Hepatic stellate cell (primary cell): ENCODE data around the gene EYA2.

Experiments used
- DNase-seq: peaks from one replicate; pipeline ENCODE4 v3.0.0; 2011; ENCODE audit warnings: low spot score

EYA2 gene

DNA sequence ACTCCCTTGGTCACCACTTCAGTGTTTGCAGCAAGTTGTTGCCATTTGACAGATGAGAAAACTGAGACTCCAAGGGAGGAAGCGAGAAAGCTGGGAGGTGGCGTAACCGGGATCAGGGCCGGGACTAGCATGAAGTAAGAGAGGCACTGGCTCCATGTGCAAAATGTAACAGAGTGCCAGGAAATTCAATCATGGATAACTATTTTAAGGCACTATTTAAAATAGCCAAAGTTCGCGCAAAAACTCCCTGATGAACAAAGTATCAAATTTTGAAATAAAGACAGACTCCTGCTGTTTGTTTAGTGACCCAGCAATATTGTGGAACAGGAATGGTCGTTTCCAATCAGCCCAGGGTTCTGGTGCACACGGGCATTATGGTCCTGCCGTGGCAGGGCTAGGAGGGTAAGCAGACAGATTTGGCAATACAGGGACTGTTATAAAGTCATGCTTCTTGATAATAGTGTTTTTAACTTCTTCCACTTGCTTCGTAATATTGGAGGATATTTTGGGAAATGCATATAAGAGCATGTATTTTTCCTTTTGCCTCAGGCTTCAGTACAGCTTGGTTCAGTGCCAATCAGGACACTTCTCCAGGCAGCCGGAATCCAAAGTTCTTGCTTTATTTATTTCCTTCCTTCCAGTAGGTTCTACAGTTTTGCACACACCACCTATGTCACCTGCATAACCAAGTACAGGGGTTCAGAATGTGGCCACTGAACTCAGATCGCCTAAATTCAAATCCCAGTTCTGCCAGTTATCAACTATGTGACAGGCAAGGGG, 141.6 kb downstream of the EYA2 start:
- DNase-seq = no peak

- no peak for DNase-seq
Observed at GRCh38 chr20:47038566-47039560, 144.2 kb downstream of the EYA2 start.

GRCh38 chr20:47040506-47041125, 146.0 kb downstream of the EYA2 start:
- DNase-seq = no peak

- no peak for DNase-seq
Observed at GRCh38 chr20:47041396-47041899, 146.8 kb downstream of the EYA2 start.

GRCh38 chr20:47042464-47042863, 147.8 kb downstream of the EYA2 start:
- no peak for DNase-seq

GRCh38 chr20:47043086-47043485, 148.4 kb downstream of the EYA2 start:
- DNase-seq = no peak

GRCh38 chr20:47044938-47045337, 150.3 kb downstream of the EYA2 start:
- no peak for DNase-seq

- DNase-seq = no peak
Observed at GRCh38 chr20:47048054-47048453, 153.4 kb downstream of the EYA2 start.

DNA sequence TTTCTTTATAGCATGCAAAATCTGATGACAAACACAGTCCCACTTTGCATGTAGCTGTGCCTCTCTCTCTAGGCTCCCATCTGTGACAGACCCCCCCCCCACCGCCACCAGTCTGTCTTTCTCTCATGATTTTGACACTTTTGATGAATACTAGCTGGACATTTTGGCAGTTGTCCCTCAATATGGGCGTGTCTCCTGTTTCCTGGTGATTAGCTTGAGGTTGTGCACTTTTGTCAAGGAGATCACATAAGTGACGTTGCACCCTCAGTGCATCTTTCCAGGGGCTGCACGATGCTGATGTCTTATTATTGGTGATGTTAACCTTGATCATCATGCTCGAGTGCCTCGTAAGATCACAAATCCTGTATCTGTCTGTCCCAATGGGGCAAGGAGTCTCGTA, 155.1 kb downstream of the EYA2 start:
- no peak for DNase-seq

- DNase-seq = no peak
Observed at GRCh38 chr20:47050996-47051395, 156.4 kb downstream of the EYA2 start.

DNA sequence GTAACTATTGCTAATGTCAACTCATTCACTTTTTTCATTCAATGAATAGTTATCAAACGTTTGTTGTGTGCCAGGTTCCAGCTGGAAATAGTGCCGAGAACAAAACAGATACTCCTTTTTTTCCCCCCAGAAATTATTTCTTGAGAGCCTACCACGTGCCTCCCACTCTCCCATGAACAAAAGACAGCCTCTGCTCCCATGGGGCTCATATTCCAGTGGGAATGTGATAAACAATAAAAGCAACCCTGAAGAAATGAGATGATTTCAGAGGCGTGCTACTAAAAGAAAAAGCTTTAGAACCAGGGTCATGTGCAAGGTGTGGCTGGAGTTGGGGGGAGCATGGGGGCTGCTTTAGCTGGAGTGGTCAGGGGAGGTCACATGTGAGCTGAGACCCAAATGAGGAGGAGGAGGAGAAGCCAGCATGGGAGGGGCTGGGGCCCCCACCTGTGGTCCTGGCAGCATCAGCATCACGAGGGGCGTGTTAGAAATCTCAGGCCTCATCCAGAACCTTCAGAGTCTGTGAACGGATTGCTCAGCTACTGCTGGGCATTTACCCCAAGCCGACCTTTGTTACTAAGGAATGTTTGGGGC, 157.4 kb downstream of the EYA2 start:
- no peak for DNase-seq

GRCh38 chr20:47054506-47054905, 159.9 kb downstream of the EYA2 start:
- no peak for DNase-seq

GRCh38 chr20:47054945-47055344, 160.3 kb downstream of the EYA2 start:
- no peak for DNase-seq

- DNase-seq = no peak
Observed at GRCh38 chr20:47055699-47056369, 161.2 kb downstream of the EYA2 start.

DNA sequence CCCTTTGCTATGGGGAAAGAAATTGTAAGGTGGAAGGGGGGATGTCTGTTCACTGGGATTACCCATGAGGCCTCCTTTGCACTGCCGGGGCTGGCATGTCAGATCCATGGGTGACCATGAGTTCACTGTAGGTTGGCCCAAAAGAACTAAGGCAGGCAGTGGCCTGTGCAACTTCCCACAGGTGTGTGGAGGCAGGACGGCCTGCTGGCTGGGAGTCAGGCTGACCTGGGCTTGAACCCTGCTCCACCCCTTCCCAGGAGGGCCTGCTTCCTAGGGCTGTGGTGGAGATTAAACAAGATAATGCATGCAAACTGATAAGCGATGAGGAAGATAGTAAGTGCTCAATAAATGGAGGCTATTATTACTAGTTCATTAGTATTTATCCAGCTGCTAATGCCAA, 163.0 kb downstream of the EYA2 start:
- DNase-seq = no peak

DNA sequence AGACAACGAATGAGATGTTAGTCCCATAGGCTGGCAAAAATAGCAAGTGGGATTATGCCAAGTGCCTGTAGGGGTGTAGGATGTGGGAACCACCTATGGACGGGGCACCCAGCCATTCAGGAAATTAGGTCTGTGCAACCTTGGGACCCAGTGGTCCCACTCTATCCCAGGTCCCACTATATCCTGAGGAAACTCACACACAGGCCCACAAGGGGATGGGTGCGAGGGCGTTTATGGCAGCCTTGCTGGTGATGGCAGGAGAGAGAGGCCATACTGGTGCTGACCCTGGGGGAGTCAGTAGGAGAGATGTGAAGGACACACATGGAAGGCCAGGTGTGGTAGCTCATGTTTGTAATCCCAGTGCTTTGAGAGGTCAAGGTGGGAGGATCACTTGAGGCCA, 163.6 kb downstream of the EYA2 start:
- no peak for DNase-seq

- DNase-seq = no peak
Observed at GRCh38 chr20:47059536-47059935, 164.9 kb downstream of the EYA2 start.

DNA sequence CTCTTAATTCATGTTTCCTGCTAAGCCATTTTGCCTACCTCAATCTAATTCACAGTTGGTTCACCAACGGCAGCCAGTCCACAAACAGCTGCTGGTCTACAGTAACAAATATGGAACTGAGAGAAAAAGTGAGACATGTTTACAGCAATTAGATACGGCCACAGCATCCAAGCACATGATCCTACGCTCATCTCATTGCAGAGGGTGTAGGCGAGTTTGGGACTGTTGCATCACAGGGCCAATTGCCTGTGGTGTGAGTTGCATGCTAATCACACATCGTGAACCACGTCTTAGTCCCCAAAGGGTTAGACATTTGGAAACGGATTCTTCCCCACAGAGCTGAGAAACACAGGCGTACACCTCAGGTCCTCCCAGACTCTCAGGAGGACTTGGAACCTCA, 166.9 kb downstream of the EYA2 start:
- DNase-seq = no peak

GRCh38 chr20:47062226-47062890, 167.7 kb downstream of the EYA2 start:
- no peak for DNase-seq

- DNase-seq = no peak
Observed at GRCh38 chr20:47063407-47063806, 168.8 kb downstream of the EYA2 start.

- no peak for DNase-seq
Observed at GRCh38 chr20:47063808-47064207, 169.2 kb downstream of the EYA2 start.
